Activated CD8-positive, alpha-beta memory T cell treated with anti-CD3 and anti-CD28 coated beads for 48 hours (primary cell): ENCODE measurements around the gene TLDC2.

ENCODE experiments used
- DNase-seq, 3 experiments: peaks; one replicate each; pipeline ENCODE4 v3.0.0-alpha.2; 2020; ENCODE audit warnings: low read depth in 2 of 3, low spot score in 2 of 3

Gene TLDC2

GRCh38 chr20:36849333-36850065 lies 26.4 kb upstream of the TLDC2 start:
- no peak for DNase-seq

GRCh38 chr20:36850759-36851158 lies 25.2 kb upstream of the TLDC2 start:
- no peak for DNase-seq

GRCh38 chr20:36851490-36851889 lies 24.4 kb upstream of the TLDC2 start:
- DNase-seq: no peak

GRCh38 chr20:36852187-36852586 lies 23.8 kb upstream of the TLDC2 start:
- no peak for DNase-seq

GRCh38 chr20:36854348-36855240 lies 21.3 kb upstream of the TLDC2 start:
- no peak for DNase-seq

- no peak for DNase-seq
Observed at GRCh38 chr20:36855241-36855657, 20.7 kb upstream of the TLDC2 start.

- DNase-seq: no peak
Observed at GRCh38 chr20:36856195-36856594, 19.7 kb upstream of the TLDC2 start.

GRCh38 chr20:36856691-36857635 lies 19.0 kb upstream of the TLDC2 start:
- DNase-seq: no peak

- DNase-seq: no peak
Observed at GRCh38 chr20:36859282-36859555, 16.7 kb upstream of the TLDC2 start.

GRCh38 chr20:36859700-36860330 lies 16.1 kb upstream of the TLDC2 start:
- no peak for DNase-seq

- DNase-seq: no peak
Observed at GRCh38 chr20:36860339-36860738, 15.6 kb upstream of the TLDC2 start.

- no peak for DNase-seq
Observed at GRCh38 chr20:36860811-36861624, 14.9 kb upstream of the TLDC2 start.

- DNase-seq: no peak
Observed at GRCh38 chr20:36861625-36861874, 14.4 kb upstream of the TLDC2 start.

GRCh38 chr20:36861875-36862801 lies 13.8 kb upstream of the TLDC2 start:
- no peak for DNase-seq

GRCh38 chr20:36862857-36863668 lies 12.9 kb upstream of the TLDC2 start:
- no peak for DNase-seq

- no peak for DNase-seq
Observed at GRCh38 chr20:36865076-36865860, 10.7 kb upstream of the TLDC2 start.

- DNase-seq: no peak
Observed at GRCh38 chr20:36865861-36866149, 10.1 kb upstream of the TLDC2 start.

- no peak for DNase-seq
Observed at GRCh38 chr20:36866164-36866563, 9.8 kb upstream of the TLDC2 start.
